Right ventricle myocardium superior (tissue), 1 donor: Measurements from ENCODE around the gene NADK2. TPM values are rescaled to one million over a fixed set of nuclear protein-coding genes. Genes with fewer than 3 reads are reported as not detected.
"Not testable (repeated sequence)": the region's sequence is repeated elsewhere in the genome, so short reads cannot be mapped to it uniquely, and the experiment has no call there.

ENCODE experiments used
- ATAC-seq: fragments of 200-7000 bp; cut with Tn5 transposase; one replicate; pipeline ENCODE4 v1.9.1; 2020; ENCODE audit warnings: mild to moderate bottlenecking; ENCODE audit not compliant: poor library complexity
- DNase-seq: peaks from one replicate; pipeline ENCODE4 v3.0.0-alpha.2; 2020
- intact Hi-C: fragments of 100-400 bp; cut with DNase I; formaldehyde crosslinking; loops from one replicate; pipeline ENCODE4 v1.11.2; 2022
- long read RNA-seq: library from polyadenylated mRNA; unstranded; transcript quantifications from one replicate; pipeline ENCODE4 v2.0.0, GENCODE V29; 2021
- total RNA-seq: library from RNA; stranded (reverse); fragmentation: NEBNext Ultra II Directional; extraction: Animal tissue kit (Norgen Biotek cat#: 25700); gene quantifications from one replicate; pipeline ENCODE4 v1.2.1, GENCODE V29; 2021
- donor health status: DM: no; HTN: yes; CAD: no; lungs with severe emphysema.

Gene NADK2
- total RNA-seq, result 37.3 TPM
- long read RNA-seq, transcript NADK2-202 (12 exons, 2,243 nt), result major isoform, 5 of 45 reads
- long read RNA-seq, partial matches to known transcripts, result 2 of 45 reads
- long read RNA-seq, other reads (novel, unspliced or antisense), result 37 of 45 reads

GRCh38 chr5:36241631-36242533 is at the start of gene NADK2:
NADK2 (minus strand) TSS chr5:36241925; CDS start chr5:36241798, 127 bp downstream.
- intact Hi-C loops, result no loop called here
- DNase-seq (peak; percentile 97), ATAC-seq (peak; percentile 93)

GRCh38 chr5:36285837-36286615 is 44.3 kb upstream of the NADK2 start:
- no peak for DNase-seq
- ATAC-seq, result no peak
- intact Hi-C loops, result no loop called here

- DNase-seq, ATAC-seq, intact Hi-C loops: not testable (repeated sequence)
Observed at GRCh38 chr5:36283775-36284174, 42.0 kb upstream of the NADK2 start.

GRCh38 chr5:36281626-36282025 is 39.9 kb upstream of the NADK2 start:
- intact Hi-C loops, result no loop called here
- ATAC-seq, result no peak

GRCh38 chr5:36279054-36279698 is 37.5 kb upstream of the NADK2 start:
- intact Hi-C loops, result no loop called here
- no peak for DNase-seq
- ATAC-seq, result no peak

More at GRCh38 chr5:36281626-36282025, 39.9 kb upstream of the NADK2 start:
- DNase-seq, result no peak

- ATAC-seq, result no peak
- intact Hi-C loops, result no loop called here
Observed at GRCh38 chr5:36277521-36278176, 35.9 kb upstream of the NADK2 start.

GRCh38 chr5:36276864-36277263 is 35.1 kb upstream of the NADK2 start:
- intact Hi-C loops, result no loop called here
- DNase-seq, result peak; percentile 43
- ATAC-seq, result peak; percentile 94

More at GRCh38 chr5:36277521-36278176, 35.9 kb upstream of the NADK2 start:
- DNase-seq, result no peak

GRCh38 chr5:36273809-36274526 is 32.2 kb upstream of the NADK2 start:
- intact Hi-C loops, result no loop called here
- peak; percentile 40 for ATAC-seq
- DNase-seq, result no peak

GRCh38 chr5:36272136-36272690 is 30.5 kb upstream of the NADK2 start:
- no peak for DNase-seq
- intact Hi-C loops, result no loop called here

GRCh38 chr5:36270876-36271575 is 29.3 kb upstream of the NADK2 start:
- ATAC-seq, result no peak
- intact Hi-C loops, result no loop called here
- DNase-seq, result no peak

More at GRCh38 chr5:36272136-36272690, 30.5 kb upstream of the NADK2 start:
- no peak for ATAC-seq

- DNase-seq (no peak), ATAC-seq (no peak)
- intact Hi-C loops, result no loop called here
Observed at GRCh38 chr5:36270175-36270574, 28.4 kb upstream of the NADK2 start.

GRCh38 chr5:36269478-36269877 is 27.8 kb upstream of the NADK2 start:
- ATAC-seq, result no peak
- intact Hi-C loops, result loop anchor here (5.0 to 10.0 kb wide), 2 partner anchors 38 to 125 kb away; no protein-coding TSS in a partner anchor
- no peak for DNase-seq

- ATAC-seq, result no peak
- DNase-seq, result no peak
- intact Hi-C loops, result loop anchor here (5.0 to 10.0 kb wide), 2 partner anchors 39 to 127 kb away; no protein-coding TSS in a partner anchor
Observed at GRCh38 chr5:36267905-36268304, 26.2 kb upstream of the NADK2 start.

- DNase-seq (no peak), ATAC-seq (no peak)
- intact Hi-C loops, result loop anchor here (10.0 kb wide), 1 partner anchor 131 kb away; no protein-coding TSS in a partner anchor
Observed at GRCh38 chr5:36264202-36264760, 22.6 kb upstream of the NADK2 start.

- no peak for DNase-seq
- intact Hi-C loops, result loop anchor here (10.0 kb wide), 1 partner anchor 134 kb away; no protein-coding TSS in a partner anchor
- no peak for ATAC-seq
Observed at GRCh38 chr5:36261186-36261585, 19.5 kb upstream of the NADK2 start.

- DNase-seq, result no peak
- intact Hi-C loops, result no loop called here
- no peak for ATAC-seq
Observed at GRCh38 chr5:36253575-36253974, 11.8 kb upstream of the NADK2 start.
